ENCODE measurements around the gene DYRK3.

DNA sequence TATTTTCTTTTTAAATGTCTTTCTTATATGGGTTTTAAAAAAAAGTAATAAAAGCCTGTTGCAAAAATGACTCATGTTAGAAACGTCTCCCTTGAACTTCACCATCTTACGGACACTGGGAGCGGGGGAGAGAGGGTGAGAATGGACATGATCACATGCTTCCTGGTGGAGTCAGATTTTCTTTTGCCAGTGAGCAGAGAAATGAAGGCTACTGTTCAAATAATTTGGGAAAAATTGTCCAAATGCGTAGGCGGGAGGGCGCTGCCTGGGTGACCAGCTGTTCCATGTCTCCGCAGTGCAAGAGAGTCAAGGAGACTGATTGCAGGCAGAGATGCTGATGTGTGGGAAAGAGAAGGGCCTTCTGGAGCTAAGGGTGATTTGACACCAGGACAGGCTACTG lies 46.1 kb upstream of the DYRK3 start:
- TF ChIP-seq PCBP1 (IDR thresholded peaks at IDR 0.05; ENCODE audit: borderline replicate concordance, low read depth, low read length) = no peak
- TF ChIP-seq, protein P1, sequence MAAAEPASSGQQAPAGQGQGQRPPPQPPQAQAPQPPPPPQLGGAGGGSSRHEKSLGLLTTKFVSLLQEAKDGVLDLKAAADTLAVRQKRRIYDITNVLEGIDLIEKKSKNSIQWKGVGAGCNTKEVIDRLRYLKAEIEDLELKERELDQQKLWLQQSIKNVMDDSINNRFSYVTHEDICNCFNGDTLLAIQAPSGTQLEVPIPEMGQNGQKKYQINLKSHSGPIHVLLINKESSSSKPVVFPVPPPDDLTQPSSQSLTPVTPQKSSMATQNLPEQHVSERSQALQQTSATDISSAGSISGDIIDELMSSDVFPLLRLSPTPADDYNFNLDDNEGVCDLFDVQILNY (CRISPR knock-in tag; conservative IDR thresholded peaks at IDR 0.05) = no peak
- no peak for TF ChIP-seq SRSF4 (IDR thresholded peaks at IDR 0.05; ENCODE audit: low read depth, low read length, poor library complexity, severe bottlenecking)
- no peak for TF ChIP-seq FOSL1 (CRISPR knock-in tag; IDR thresholded peaks at IDR 0.05; ENCODE audit: borderline replicate concordance)
- no peak for TF ChIP-seq FOXA1 (IDR thresholded peaks at IDR 0.05)
- no peak for TF ChIP-seq FOXA1 (CRISPR knock-in tag; IDR thresholded peaks at IDR 0.05)
- TF ChIP-seq, protein P2, sequence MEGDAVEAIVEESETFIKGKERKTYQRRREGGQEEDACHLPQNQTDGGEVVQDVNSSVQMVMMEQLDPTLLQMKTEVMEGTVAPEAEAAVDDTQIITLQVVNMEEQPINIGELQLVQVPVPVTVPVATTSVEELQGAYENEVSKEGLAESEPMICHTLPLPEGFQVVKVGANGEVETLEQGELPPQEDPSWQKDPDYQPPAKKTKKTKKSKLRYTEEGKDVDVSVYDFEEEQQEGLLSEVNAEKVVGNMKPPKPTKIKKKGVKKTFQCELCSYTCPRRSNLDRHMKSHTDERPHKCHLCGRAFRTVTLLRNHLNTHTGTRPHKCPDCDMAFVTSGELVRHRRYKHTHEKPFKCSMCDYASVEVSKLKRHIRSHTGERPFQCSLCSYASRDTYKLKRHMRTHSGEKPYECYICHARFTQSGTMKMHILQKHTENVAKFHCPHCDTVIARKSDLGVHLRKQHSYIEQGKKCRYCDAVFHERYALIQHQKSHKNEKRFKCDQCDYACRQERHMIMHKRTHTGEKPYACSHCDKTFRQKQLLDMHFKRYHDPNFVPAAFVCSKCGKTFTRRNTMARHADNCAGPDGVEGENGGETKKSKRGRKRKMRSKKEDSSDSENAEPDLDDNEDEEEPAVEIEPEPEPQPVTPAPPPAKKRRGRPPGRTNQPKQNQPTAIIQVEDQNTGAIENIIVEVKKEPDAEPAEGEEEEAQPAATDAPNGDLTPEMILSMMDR (CRISPR knock-in tag; IDR thresholded peaks at IDR 0.05) = no peak
- no peak for TF ChIP-seq MYC (CRISPR knock-in tag; IDR thresholded peaks at IDR 0.05; ENCODE audit: borderline replicate concordance)
- TF ChIP-seq, protein P3, sequence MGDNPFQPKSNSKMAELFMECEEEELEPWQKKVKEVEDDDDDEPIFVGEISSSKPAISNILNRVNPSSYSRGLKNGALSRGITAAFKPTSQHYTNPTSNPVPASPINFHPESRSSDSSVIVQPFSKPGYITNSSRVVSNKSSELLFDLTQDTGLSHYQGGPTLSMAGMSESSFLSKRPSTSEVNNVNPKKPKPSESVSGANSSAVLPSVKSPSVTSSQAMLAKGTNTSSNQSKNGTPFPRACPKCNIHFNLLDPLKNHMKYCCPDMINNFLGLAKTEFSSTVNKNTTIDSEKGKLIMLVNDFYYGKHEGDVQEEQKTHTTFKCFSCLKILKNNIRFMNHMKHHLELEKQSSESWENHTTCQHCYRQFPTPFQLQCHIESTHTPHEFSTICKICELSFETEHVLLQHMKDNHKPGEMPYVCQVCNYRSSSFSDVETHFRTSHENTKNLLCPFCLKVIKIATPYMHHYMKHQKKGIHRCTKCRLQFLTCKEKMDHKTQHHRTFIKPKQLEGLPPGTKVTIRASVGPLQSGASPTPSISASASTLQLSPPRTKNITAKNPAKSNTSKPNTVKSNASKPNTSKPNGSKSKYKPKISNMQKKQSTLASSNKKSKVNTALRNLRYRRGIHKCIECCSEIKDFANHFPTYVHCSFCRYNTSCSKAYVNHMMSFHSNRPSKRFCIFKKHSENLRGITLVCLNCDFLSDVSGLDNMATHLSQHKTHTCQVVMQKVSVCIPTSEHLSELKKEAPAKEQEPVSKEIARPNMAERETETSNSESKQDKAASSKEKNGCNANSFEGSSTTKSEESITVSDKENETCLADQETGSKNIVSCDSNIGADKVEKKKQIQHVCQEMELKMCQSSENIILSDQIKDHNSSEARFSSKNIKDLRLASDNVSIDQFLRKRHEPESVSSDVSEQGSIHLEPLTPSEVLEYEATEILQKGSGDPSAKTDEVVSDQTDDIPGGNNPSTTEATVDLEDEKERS (CRISPR knock-in tag; IDR thresholded peaks at IDR 0.05) = no peak
- no peak for TF ChIP-seq ATF7 (IDR thresholded peaks at IDR 0.05)
- no peak for TF ChIP-seq ATF7 (CRISPR knock-in tag; IDR thresholded peaks at IDR 0.05)
- no peak for TF ChIP-seq ZNF672 (CRISPR knock-in tag; IDR thresholded peaks at IDR 0.05)
- no peak for TF ChIP-seq HNRNPLL (IDR thresholded peaks at IDR 0.05; ENCODE audit: low read depth, low read length, poor library complexity, severe bottlenecking)
